GM12873 (cell line): ENCODE data around the gene IGSF11.

Experiments
- TF ChIP-seq, protein P1 (sequence below): IDR thresholded peaks from 2 replicates; pipeline ENCODE4 v1.5.1; 2012; ENCODE audit warnings: low read depth, mild to moderate bottlenecking, moderate library complexity, low read length, control low read depth; ENCODE audit not compliant: insufficient read depth; ENCODE audit errors: missing control alignments

The IGSF11 gene

DNA sequence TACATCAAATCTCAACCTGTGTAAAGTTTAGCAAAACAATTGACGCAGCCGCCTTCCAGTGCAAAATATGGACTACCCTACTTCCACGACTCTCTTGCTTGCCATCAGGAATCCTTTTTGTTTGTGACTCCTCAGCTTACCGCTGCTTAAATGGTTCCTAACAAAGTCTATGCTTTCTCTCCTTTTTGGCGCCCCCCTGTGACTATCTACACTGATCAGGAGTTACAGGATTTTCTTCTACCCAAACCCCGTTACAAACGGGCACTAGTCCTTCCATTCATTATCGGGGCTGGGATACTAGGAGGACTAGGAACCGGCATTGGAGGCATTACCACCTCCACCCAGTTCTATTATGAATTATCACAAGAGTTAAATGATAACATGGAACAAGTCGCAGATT, 184.0 kb downstream of the IGSF11 start:
- TF ChIP-seq, protein P1, sequence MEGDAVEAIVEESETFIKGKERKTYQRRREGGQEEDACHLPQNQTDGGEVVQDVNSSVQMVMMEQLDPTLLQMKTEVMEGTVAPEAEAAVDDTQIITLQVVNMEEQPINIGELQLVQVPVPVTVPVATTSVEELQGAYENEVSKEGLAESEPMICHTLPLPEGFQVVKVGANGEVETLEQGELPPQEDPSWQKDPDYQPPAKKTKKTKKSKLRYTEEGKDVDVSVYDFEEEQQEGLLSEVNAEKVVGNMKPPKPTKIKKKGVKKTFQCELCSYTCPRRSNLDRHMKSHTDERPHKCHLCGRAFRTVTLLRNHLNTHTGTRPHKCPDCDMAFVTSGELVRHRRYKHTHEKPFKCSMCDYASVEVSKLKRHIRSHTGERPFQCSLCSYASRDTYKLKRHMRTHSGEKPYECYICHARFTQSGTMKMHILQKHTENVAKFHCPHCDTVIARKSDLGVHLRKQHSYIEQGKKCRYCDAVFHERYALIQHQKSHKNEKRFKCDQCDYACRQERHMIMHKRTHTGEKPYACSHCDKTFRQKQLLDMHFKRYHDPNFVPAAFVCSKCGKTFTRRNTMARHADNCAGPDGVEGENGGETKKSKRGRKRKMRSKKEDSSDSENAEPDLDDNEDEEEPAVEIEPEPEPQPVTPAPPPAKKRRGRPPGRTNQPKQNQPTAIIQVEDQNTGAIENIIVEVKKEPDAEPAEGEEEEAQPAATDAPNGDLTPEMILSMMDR: no peak
